A673 (cell line): ENCODE data around the gene GMEB2. TPM values are rescaled to one million over a fixed set of nuclear protein-coding genes. Genes with fewer than 3 reads are reported as not detected.
"Not testable (repeated sequence)": the region's sequence is repeated elsewhere in the genome, so short reads cannot be mapped to it uniquely, and the experiment has no call there.

Source experiments
- BruUV-seq: library from RNA; stranded (reverse); fragments of 400-500 nt; replicated peaks from 2 replicates; lab custom pipeline; 2021; lab: Mats Ljungman, UMichigan
- CTCF ChIA-PET: fragments of 300-600 bp; sonication (Branson Sonifier 250); formaldehyde crosslinking; loops from one replicate; lab custom pipeline; 2022; ENCODE audit warnings: antibody characterized with exemption; lab: Charles Lee
- POLR2A ChIA-PET: fragments of 300-600 bp; sonication (Branson Sonifier 250); formaldehyde crosslinking; loops from one replicate; lab custom pipeline; 2022; ENCODE audit warnings: antibody characterized with exemption; ENCODE audit not compliant: low non-redundant PET; lab: Charles Lee
- DNase-seq: peaks from one replicate; pipeline ENCODE4 v3.0.0-alpha.2; 2015; ENCODE audit warnings: low spot score
- H3K27ac ChIP-seq: fragments of 200-600 bp; sonication (generic); 2 replicates; pipeline ENCODE4 v1.5.1; 2016; ENCODE audit warnings: mixed run types, low read depth, mild to moderate bottlenecking, mixed read lengths, antibody characterized with exemption, low read length; ENCODE audit not compliant: poor library complexity, severe bottlenecking
- H3K27me3 ChIP-seq: fragments of 200-600 bp; sonication (generic); replicated peaks from 2 replicates; pipeline ENCODE4 v1.6.1; 2017; ENCODE audit warnings: mixed run types, low read depth, mild to moderate bottlenecking, mixed read lengths, antibody characterized with exemption, low read length; ENCODE audit not compliant: insufficient read depth, poor library complexity
- H3K36me3 ChIP-seq: fragments of 200-600 bp; sonication (generic); 2 replicates; pipeline ENCODE4 v1.6.1; 2016; ENCODE audit warnings: mixed run types, mild to moderate bottlenecking, mixed read lengths, antibody characterized with exemption, low read length; ENCODE audit not compliant: insufficient read depth, poor library complexity, severe bottlenecking
- H3K4me1 ChIP-seq: fragments of 200-600 bp; sonication (generic); 2 replicates; pipeline ENCODE4 v1.6.1; 2017; ENCODE audit warnings: mixed run types, mild to moderate bottlenecking, mixed read lengths, antibody characterized with exemption, low read length; ENCODE audit not compliant: insufficient read depth, poor library complexity, severe bottlenecking
- H3K4me3 ChIP-seq: fragments of 200-600 bp; sonication (generic); 2 replicates; pipeline ENCODE4 v1.5.1; 2016; ENCODE audit warnings: low read depth, mixed run types, mild to moderate bottlenecking, mixed read lengths, low read length; ENCODE audit not compliant: poor library complexity, severe bottlenecking
- H3K9me3 ChIP-seq: fragments of 200-600 bp; sonication (generic); 2 replicates; pipeline ENCODE4 v1.6.1; 2016; ENCODE audit warnings: mixed run types, low read depth, mild to moderate bottlenecking, mixed read lengths, antibody characterized with exemption, low read length; ENCODE audit not compliant: poor library complexity, severe bottlenecking
- EZH2 ChIP-seq: fragments of 200-600 bp; sonication (generic); IDR thresholded peaks from 2 replicates; pipeline ENCODE4 v1.6.1; 2017; ENCODE audit warnings: borderline replicate concordance, low read depth, mild to moderate bottlenecking, mixed read lengths, antibody characterized with exemption, low read length; ENCODE audit not compliant: poor library complexity, severe bottlenecking
- intact Hi-C: fragments of 100-400 bp; cut with micrococcal nuclease; formaldehyde crosslinking; loops from one replicate; pipeline ENCODE4 v1.10.0; 2022; ENCODE audit not compliant: unreplicated experiment
- total RNA-seq: library from RNA; stranded (reverse); gene quantifications from 2 replicates; pipeline ENCODE4 v1.2.3, GENCODE V29; 2021
- TF ChIP-seq, protein P1 (sequence below): fragments of 300-800, 200-600 bp; sonication (generic); conservative IDR thresholded peaks from 2 replicates; pipeline ENCODE4 v1.5.1; 2017; ENCODE audit warnings: low read depth, mild to moderate bottlenecking, antibody characterized with exemption, low read length, moderate library complexity, mixed read lengths

Gene GMEB2
- total RNA-seq, 1 experiment from 2014 or later = 12.8 TPM

DNA sequence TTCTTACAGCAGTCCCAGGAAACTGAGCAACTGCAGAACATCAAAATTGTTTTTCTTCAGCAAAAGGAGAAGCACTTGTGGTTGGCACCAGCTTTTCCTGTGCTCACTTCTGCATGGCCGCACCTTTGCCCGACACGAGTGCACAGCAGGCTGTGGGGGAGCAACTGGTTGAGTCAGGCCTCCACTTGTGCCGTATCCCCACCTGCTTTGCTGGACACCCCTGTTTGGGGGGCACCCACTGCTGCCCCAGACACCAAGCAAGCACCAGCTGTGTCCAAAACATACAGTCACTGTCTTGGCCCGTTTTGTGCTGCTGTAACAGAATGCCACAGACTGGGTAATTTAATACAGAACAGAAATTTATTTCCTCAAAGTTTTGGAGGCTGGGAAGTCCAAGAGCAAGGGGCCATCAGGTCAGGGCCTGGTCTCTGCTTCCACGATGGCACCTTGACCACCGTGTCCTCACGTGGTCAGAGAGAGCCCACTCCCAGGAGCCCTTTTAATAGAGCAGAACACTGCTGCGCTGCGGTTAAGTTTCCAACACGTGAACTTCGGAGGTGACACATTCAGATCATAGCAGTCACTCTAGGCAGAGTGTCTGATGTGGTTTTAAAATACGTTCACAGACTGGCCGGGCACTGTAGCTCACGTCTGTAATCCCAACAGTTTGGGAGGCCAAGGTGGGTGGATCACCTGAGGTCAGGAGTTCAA lies 8.7 kb upstream of the GMEB2 start:
- intact Hi-C loops = no loop called here
- H3K4me3 ChIP-seq = no peak overlapping the region
- ChIA-PET POLR2A (interaction anchor here (0.5 kb wide), 1 partner anchor 237 kb away, joined by 3 read pairs; no protein-coding TSS in a partner anchor), CTCF (no interaction called here)
- H3K36me3 ChIP-seq = no peaks in the 10 kb centered on the region
- no peaks in the 10 kb centered on the region for H3K9me3 ChIP-seq
- no peak overlapping the region for H3K27ac ChIP-seq
- no peak for TF ChIP-seq EZH2
- TF ChIP-seq, protein P1, sequence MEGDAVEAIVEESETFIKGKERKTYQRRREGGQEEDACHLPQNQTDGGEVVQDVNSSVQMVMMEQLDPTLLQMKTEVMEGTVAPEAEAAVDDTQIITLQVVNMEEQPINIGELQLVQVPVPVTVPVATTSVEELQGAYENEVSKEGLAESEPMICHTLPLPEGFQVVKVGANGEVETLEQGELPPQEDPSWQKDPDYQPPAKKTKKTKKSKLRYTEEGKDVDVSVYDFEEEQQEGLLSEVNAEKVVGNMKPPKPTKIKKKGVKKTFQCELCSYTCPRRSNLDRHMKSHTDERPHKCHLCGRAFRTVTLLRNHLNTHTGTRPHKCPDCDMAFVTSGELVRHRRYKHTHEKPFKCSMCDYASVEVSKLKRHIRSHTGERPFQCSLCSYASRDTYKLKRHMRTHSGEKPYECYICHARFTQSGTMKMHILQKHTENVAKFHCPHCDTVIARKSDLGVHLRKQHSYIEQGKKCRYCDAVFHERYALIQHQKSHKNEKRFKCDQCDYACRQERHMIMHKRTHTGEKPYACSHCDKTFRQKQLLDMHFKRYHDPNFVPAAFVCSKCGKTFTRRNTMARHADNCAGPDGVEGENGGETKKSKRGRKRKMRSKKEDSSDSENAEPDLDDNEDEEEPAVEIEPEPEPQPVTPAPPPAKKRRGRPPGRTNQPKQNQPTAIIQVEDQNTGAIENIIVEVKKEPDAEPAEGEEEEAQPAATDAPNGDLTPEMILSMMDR = no peak
- DNase-seq = no peak
- no peaks in the 10 kb centered on the region for H3K4me1 ChIP-seq
- BruUV-seq = no TSS peak
- H3K27me3 ChIP-seq = no peaks in the 10 kb centered on the region

DNA sequence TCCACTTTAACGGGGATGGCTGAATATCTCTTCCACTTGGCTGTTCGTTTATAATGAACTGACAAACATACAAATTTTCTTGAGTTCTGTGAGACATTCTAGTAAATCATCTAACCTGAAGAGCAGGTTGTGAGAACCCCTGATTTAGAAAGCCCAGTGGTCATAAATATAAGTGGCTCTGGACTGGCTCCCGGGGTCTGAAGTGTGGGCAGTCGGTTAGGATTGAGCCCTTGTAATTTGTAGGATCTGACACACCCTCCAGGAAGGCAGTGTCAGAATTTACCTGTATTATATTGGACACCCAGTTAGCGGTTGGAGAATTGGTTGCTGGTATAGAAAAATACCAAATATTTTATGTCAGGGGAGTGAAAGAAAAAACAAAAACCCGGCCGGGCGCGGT lies 6.8 kb upstream of the GMEB2 start:
- TF ChIP-seq, protein P1 = no peak
- TF ChIP-seq EZH2 = no peak
- no TSS peak for BruUV-seq
- Histone ChIP-seq H3K4me3 (no peak overlapping the region), H3K9me3 (no peaks in the 10 kb centered on the region), H3K27ac (no peak overlapping the region), H3K27me3 (no peaks in the 10 kb centered on the region), H3K4me1 (no peaks in the 10 kb centered on the region), H3K36me3 (no peaks in the 10 kb centered on the region)
- ChIA-PET POLR2A (no interaction called here), CTCF (no interaction called here)
- DNase-seq = no peak
- intact Hi-C loops = no loop called here

DNA sequence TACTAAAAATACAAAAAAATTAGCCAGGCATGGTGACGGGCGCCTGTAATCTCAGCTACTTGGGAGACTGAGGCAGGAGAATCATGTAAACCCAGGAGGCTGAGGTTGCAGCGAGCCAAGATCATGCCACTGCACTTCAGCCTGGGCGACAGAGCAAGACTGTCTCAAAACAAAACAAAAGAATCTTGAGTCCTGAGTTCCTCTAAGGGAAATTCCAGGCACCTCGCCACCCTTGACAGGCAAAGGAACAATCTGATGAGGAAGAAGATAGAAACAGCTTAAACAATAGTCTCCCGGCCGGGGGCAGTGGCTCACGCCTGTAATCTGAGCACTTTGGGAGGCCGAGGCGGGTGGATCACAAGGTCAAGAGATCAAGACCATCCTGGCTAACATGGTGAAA lies 4.5 kb upstream of the GMEB2 start:
- H3K9me3 ChIP-seq, H3K4me3 ChIP-seq, H3K4me1 ChIP-seq, H3K36me3 ChIP-seq, DNase-seq, H3K27me3 ChIP-seq, CTCF ChIA-PET, BruUV-seq, POLR2A ChIA-PET, intact Hi-C loops, H3K27ac ChIP-seq: not testable (repeated sequence)

- DNase-seq = not testable (repeated sequence)
Measured at GRCh38 chr20:63630956-63631355, 4.1 kb upstream of the GMEB2 start.

More at GRCh38 chr20:63630956-63631355, 4.1 kb upstream of the GMEB2 start:
- H3K4me1 ChIP-seq, H3K36me3 ChIP-seq, H3K4me3 ChIP-seq, H3K27me3 ChIP-seq, H3K27ac ChIP-seq, intact Hi-C loops, POLR2A ChIA-PET, BruUV-seq, CTCF ChIA-PET, H3K9me3 ChIP-seq: not testable (repeated sequence)
